HG02885 (cell line): ENCODE measurements around the gene LINGO1.

Experiments
- ATAC-seq: cut with Tn5 transposase; IDR thresholded peaks from one replicate; pipeline ENCODE4 v1.9.1; 2021; ENCODE audit warnings: mild to moderate bottlenecking; ENCODE audit not compliant: unreplicated experiment, poor library complexity

The LINGO1 gene

GRCh38 chr15:77577366-77577950 is 55.3 kb downstream of the LINGO1 start:
- ATAC-seq: no peak

GRCh38 chr15:77576538-77576937 is 56.2 kb downstream of the LINGO1 start:
- ATAC-seq: no peak

- no peak for ATAC-seq
Measured at GRCh38 chr15:77575203-77575934, 57.3 kb downstream of the LINGO1 start.

GRCh38 chr15:77574521-77575202 is 58.0 kb downstream of the LINGO1 start:
- ATAC-seq: no peak

GRCh38 chr15:77573802-77574201 is 58.9 kb downstream of the LINGO1 start:
- ATAC-seq: no peak

- ATAC-seq: no peak
Measured at GRCh38 chr15:77572186-77572585, 60.5 kb downstream of the LINGO1 start.

- no peak for ATAC-seq
Measured at GRCh38 chr15:77571741-77572140, 61.0 kb downstream of the LINGO1 start.

GRCh38 chr15:77571181-77571580 is 61.5 kb downstream of the LINGO1 start:
- ATAC-seq: no peak

- no peak for ATAC-seq
Measured at GRCh38 chr15:77569729-77570125, 63.0 kb downstream of the LINGO1 start.

- no peak for ATAC-seq
Measured at GRCh38 chr15:77568973-77569728, 63.6 kb downstream of the LINGO1 start.

- ATAC-seq: no peak
Measured at GRCh38 chr15:77568014-77568972, 64.4 kb downstream of the LINGO1 start.

GRCh38 chr15:77567202-77567601 is 65.5 kb downstream of the LINGO1 start:
- ATAC-seq: no peak

- no peak for ATAC-seq
Measured at GRCh38 chr15:77566092-77566491, 66.6 kb downstream of the LINGO1 start.

GRCh38 chr15:77565378-77565915 is 67.3 kb downstream of the LINGO1 start:
- no peak for ATAC-seq

- no peak for ATAC-seq
Measured at GRCh38 chr15:77564938-77565337, 67.8 kb downstream of the LINGO1 start.

GRCh38 chr15:77564341-77564740 is 68.4 kb downstream of the LINGO1 start:
- ATAC-seq: no peak

- no peak for ATAC-seq
Measured at GRCh38 chr15:77563623-77564156, 69.0 kb downstream of the LINGO1 start.
